Measurements from ENCODE around the gene C12orf57.

Gene C12orf57

DNA sequence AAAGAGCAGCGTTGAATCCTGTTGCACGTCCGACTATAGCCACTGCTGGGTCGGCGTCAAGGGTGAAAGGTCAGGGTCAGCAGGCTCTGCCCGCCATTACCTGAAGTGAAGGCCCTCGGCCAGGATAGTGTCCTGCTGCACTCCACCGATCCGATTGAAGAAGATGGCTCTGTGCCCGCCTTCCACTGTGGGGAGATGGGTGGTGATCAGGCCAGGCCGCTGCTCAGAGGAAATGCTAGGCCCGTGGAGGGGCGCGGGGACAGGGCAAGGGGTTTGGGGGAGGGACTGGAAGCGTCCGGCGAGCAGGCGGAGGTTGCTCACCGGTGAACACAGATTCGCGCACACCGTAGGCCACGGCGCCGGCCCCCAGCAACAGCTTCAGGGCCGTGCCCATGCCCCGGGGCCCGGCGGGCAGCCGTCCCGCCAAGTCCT lies 26.3 kb downstream of the C12orf57 start:
- Mint-ChIP-seq H3K27me3 (ENCODE audit: low read depth) (no peaks in the 10 kb centered on the region), H3K9me3 (no peaks in the 10 kb centered on the region), H3K4me1 (peaks cover 34% of the 10 kb centered on the region), H3K27ac (peak overlapping the region; percentile 83 to 98 (median 97)), H3K36me3 (ENCODE audit: low read depth) (peaks cover 43% of the 10 kb centered on the region), H3K4me3 (peak overlapping the region; percentile 99 to 100 (median 100))
- TF ChIP-seq, protein P1, sequence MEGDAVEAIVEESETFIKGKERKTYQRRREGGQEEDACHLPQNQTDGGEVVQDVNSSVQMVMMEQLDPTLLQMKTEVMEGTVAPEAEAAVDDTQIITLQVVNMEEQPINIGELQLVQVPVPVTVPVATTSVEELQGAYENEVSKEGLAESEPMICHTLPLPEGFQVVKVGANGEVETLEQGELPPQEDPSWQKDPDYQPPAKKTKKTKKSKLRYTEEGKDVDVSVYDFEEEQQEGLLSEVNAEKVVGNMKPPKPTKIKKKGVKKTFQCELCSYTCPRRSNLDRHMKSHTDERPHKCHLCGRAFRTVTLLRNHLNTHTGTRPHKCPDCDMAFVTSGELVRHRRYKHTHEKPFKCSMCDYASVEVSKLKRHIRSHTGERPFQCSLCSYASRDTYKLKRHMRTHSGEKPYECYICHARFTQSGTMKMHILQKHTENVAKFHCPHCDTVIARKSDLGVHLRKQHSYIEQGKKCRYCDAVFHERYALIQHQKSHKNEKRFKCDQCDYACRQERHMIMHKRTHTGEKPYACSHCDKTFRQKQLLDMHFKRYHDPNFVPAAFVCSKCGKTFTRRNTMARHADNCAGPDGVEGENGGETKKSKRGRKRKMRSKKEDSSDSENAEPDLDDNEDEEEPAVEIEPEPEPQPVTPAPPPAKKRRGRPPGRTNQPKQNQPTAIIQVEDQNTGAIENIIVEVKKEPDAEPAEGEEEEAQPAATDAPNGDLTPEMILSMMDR (IDR thresholded peaks at IDR 0.05; ENCODE audit: unreplicated experiment in 3 of 3), result no peak

DNA sequence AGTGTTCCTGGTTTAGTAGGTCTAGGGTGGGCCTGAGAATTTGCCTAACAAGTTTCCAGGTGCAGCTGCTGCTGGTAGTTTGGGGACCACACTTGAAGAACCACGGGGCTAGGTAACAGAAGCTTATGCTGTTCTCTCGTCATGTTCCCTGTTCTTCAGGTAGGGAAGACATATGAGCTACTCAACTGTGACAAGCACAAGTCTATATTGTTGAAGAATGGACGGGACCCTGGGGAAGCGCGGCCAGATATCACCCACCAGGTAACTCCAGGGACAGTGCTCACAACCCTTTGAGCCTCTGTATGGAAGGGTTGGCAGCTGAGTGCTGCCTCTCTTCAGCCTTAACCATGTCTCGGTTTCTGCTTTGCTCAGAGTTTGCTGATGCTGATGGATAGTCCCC lies 30.4 kb downstream of the C12orf57 start:
- Mint-ChIP-seq H3K36me3 (ENCODE audit: low read depth) (peaks cover 47% of the 10 kb centered on the region), H3K4me3 (peak overlapping the region; percentile 65 to 100 (median 77)), H3K9me3 (no peaks in the 10 kb centered on the region), H3K27me3 (ENCODE audit: low read depth) (no peaks in the 10 kb centered on the region), H3K27ac (no peak overlapping the region), H3K4me1 (peaks cover 20% of the 10 kb centered on the region)
- TF ChIP-seq, protein P1 (IDR thresholded peaks at IDR 0.05; ENCODE audit: unreplicated experiment in 3 of 3), result no peak

DNA sequence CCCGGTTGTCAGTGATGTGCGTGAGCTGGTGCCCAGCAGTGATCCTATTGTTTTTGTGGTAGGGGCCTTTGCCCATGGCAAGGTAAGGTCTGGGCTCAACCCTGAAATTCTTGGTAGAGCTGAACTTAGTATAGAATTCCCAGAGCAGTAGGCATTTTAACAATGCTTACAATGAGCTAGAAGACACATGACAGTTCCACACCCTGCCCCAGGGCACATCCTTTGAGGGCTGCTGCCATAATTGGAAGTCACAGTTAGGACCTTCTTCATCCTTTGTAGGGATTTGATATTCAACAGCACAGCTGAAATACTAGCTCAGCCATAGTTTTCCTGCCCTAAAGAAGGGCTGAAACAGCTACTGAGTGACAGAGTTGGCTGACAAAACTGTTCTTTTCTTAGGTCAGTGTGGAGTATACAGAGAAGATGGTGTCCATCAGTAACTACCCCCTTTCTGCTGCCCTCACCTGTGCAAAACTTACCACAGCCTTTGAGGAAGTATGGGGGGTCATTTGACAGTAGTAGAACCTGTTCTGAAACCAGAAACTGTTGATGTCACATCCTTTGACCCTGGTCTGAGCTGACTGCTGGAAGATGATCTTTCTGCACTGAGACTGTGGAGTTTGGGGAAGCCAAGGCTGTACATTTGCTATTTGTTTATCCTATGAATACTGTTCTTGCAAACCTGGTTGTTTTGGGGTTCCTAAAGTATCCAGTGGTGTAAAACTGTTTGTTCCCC lies 31.6 kb downstream of the C12orf57 start:
- no peaks in the 10 kb centered on the region for H3K27me3 Mint-ChIP-seq (ENCODE audit: low read depth)
- no peak overlapping the region for H3K27ac Mint-ChIP-seq
- H3K36me3 Mint-ChIP-seq (ENCODE audit: low read depth), result peaks cover 51% of the 10 kb centered on the region
- no peak overlapping the region for H3K4me3 Mint-ChIP-seq
- TF ChIP-seq, protein P1 (IDR thresholded peaks at IDR 0.05; ENCODE audit: unreplicated experiment in 3 of 3), result no peak
- H3K4me1 Mint-ChIP-seq, result peaks cover 17% of the 10 kb centered on the region
- no peaks in the 10 kb centered on the region for H3K9me3 Mint-ChIP-seq

DNA sequence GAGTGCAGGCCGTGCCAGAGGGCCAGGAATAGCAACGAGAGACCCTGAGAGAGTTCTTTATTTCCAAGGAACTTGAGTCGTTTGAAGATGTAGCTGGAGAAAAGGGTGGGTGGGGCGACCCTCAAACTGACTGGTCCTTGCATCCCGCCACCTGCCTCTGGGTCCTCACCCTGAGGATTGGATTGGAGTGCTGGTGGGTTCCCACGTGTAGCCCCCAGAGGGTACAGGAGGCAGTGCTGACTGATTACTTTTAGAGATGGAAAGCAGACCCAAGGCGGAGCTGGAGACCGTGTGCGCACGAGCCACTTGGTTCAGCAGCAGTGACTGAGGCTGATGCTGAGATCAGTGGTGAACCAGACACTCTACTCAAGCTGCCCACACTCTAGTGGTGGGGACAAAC lies 33.8 kb downstream of the C12orf57 start:
- H3K4me3 Mint-ChIP-seq, result no peak overlapping the region
- H3K27me3 Mint-ChIP-seq (ENCODE audit: low read depth), result no peaks in the 10 kb centered on the region
- TF ChIP-seq, protein P1 (IDR thresholded peaks at IDR 0.05; ENCODE audit: unreplicated experiment in 3 of 3), result no peak
- H3K4me1 Mint-ChIP-seq, result no peaks in the 10 kb centered on the region
- no peaks in the 10 kb centered on the region for H3K9me3 Mint-ChIP-seq
- peaks cover 68% of the 10 kb centered on the region for H3K36me3 Mint-ChIP-seq (ENCODE audit: low read depth)
- no peak overlapping the region for H3K27ac Mint-ChIP-seq

DNA sequence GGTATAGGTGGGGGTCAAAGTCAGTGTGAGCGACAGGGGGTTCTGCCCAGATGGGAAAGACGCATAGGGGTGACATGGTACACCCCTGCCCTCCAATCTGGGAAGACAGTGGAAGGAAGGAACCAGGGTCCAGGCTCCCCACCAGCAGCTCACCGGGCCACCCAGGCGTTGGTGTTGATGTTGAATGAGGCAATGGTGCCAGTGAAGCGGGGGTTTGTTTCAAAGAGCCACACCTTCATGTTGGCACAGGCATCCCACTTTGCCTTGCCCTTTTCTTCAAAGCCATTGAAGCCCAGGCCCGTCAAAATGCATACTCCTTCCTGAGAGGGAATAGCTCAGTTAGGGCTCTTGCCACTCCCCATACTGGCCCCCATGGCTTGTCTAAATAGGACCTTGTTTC lies 34.4 kb downstream of the C12orf57 start:
- TF ChIP-seq, protein P1 (IDR thresholded peaks at IDR 0.05; ENCODE audit: unreplicated experiment in 3 of 3), result no peak
- Mint-ChIP-seq H3K4me1 (no peaks in the 10 kb centered on the region), H3K4me3 (no peak overlapping the region), H3K36me3 (ENCODE audit: low read depth) (peaks cover 71% of the 10 kb centered on the region), H3K27ac (no peak overlapping the region), H3K9me3 (no peaks in the 10 kb centered on the region), H3K27me3 (ENCODE audit: low read depth) (no peaks in the 10 kb centered on the region)

DNA sequence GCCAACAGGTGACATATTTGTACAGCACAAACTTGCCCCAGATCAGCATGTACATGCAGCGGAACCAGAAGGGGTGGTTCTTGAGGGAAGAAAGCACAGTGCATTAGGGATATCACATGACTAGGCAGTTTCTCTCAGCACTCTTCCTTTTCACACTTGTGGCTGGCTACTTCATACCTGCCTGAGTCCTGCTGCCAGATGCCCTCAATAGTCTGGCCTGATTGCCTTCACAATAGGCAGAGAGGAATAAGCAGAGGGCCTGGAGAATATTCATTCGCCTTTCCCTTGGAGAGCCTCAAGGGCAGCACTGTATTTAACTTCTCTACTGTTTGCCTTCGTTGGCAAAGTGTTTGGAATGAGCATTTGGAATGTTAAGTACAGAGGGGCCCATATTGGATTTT lies 34.8 kb downstream of the C12orf57 start:
- Mint-ChIP-seq H3K9me3 (no peaks in the 10 kb centered on the region), H3K4me3 (no peak overlapping the region), H3K36me3 (ENCODE audit: low read depth) (peaks cover 69% of the 10 kb centered on the region), H3K27me3 (ENCODE audit: low read depth) (no peaks in the 10 kb centered on the region), H3K4me1 (no peaks in the 10 kb centered on the region), H3K27ac (no peak overlapping the region)
- TF ChIP-seq, protein P1 (IDR thresholded peaks at IDR 0.05; ENCODE audit: unreplicated experiment in 3 of 3), result no peak
